Measurements from ENCODE around the gene RABGAP1L.

DNA sequence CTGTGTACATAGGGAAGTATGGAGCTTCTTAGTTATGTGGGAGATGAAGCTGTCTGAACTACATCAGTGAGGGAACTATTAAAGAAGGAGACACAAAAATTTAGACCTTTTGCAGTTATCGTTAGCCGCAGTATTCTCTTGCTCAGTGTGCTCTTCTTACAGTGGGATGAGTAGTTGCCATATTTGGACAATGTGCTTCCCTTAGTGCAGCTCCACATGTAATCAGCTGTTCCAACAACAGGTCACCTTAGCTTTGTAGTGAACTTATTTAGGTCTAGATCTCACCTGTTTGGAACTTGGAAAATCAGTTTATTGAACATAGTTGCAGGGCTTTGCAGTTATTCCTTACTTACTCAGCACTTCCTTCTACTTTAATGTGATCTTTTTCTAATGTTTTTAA, 306.5 kb downstream of the RABGAP1L start:
- TF ChIP-seq, protein P1, sequence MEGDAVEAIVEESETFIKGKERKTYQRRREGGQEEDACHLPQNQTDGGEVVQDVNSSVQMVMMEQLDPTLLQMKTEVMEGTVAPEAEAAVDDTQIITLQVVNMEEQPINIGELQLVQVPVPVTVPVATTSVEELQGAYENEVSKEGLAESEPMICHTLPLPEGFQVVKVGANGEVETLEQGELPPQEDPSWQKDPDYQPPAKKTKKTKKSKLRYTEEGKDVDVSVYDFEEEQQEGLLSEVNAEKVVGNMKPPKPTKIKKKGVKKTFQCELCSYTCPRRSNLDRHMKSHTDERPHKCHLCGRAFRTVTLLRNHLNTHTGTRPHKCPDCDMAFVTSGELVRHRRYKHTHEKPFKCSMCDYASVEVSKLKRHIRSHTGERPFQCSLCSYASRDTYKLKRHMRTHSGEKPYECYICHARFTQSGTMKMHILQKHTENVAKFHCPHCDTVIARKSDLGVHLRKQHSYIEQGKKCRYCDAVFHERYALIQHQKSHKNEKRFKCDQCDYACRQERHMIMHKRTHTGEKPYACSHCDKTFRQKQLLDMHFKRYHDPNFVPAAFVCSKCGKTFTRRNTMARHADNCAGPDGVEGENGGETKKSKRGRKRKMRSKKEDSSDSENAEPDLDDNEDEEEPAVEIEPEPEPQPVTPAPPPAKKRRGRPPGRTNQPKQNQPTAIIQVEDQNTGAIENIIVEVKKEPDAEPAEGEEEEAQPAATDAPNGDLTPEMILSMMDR (conservative IDR thresholded peaks at IDR 0.05; ENCODE audit: low read depth, low read length), result no peak
- no peak for TF ChIP-seq POLR2A (IDR thresholded peaks at IDR 0.05; ENCODE audit: low read depth, low read length)
- TF ChIP-seq CEBPB (IDR thresholded peaks at IDR 0.05; ENCODE audit: low read depth, low read length), result no peak
